ENCODE results near the gene PCTP.

PCTP gene

DNA sequence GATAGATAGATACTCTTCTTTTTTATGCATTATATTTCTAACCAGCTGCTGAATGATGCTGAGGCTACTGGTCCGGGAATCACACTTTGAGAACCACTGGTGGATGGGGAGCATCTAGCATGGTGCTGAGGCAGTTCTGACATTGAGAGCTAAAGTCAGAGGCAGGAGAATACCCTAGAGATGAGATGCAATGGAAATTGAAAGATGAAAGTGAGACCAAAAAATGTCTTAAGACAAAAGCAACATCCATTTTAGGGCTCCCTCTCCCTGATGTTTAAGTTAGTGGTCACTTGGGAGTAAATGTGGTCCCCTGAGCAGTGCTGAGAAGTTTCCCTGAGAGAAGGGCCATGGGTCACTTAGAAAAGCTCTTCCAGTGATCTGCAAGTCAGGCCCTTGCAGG, 6.8 kb downstream of the PCTP start:
- no peak for DNase-seq (ENCODE audit: low read depth)

DNA sequence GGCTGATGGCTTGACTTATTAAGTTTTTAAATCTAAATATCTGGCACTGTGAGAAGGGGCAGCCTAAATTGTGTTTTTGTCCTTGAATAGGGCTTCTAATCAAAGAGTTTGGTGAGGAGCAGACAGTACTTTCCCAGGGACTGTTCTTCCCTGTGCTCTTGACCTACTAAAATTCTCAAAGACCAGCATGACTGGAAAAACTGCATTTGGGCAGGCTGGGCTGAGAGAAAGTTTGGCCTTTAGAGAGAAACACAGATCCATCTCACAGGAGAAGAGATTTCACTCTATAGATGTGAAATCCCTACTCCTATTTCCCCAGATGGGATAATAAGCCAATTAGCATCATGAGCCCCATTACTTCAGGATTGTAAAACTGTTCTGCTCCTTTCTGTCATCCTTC, 7.3 kb downstream of the PCTP start:
- DNase-seq (ENCODE audit: low read depth), result no peak

DNA sequence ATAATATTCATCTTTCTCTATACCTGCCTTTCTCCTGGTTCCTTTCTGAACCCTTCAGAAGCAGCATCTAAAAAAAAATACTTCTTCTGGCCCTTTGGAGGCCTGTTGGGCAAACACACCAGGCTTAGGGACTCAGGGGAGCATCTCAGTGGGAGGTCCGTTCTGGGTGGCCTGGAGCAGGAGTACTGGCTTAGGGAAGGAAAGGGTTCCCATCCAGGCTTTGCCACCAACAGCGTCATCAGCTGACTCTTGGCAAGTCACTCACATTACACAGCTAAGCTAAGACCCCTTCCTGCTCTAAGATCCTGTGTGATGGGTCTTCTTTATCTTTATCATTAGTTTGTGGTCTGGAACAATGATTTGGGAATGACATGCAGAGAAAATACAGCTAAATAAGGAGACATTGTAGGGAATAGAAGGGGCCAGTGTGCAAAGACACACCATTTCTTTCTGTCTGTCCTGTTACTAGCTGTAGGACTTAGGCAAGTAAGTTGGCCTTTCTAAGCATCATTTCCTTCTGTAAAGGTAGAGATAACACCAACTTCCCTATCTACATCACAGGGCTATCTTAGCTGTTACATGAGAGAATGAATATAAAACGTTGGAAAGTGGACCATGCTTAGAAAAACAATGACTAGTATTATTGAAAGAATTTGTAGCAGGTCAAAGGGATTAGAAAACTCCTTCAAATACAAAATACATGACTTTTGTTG, 9.9 kb downstream of the PCTP start:
- DNase-seq (ENCODE audit: low read depth), result no peak

DNA sequence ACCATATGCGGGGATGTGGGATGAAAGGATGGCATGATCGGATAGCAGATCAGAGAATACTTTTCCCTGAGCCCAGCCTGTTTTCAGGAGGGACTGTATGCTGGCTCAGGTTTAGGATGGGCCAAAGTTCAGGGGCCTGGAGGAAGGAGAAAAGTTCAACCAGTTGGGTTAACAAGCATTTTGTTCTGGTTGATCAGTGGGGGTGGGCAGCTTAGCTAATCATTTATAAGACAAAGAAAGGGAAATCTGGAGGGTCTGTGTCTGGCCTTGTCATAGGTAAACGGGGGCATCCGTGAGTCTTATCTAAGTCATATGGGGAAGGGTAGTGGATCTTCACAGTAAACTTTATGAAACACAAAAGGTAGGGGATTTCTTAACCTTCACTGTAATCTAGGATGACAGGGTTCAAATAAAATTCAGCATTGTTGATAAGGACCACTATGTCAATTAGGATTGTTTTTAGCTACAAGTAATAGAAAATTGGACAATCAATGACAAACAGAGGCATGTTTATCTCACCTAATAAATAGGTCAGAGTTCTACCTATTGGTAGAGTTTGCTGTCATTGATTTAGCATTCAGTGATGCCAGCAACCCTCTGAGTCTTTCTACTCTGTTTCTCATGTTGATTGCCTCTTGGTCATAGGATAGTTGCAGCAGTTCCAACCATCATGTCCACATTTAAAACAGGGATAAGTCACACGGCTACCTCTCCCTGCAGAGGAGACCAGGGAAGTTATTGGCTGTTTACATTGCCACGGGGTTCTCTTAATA, 11.4 kb downstream of the PCTP start:
- DNase-seq (ENCODE audit: low read depth), result no peak

DNA sequence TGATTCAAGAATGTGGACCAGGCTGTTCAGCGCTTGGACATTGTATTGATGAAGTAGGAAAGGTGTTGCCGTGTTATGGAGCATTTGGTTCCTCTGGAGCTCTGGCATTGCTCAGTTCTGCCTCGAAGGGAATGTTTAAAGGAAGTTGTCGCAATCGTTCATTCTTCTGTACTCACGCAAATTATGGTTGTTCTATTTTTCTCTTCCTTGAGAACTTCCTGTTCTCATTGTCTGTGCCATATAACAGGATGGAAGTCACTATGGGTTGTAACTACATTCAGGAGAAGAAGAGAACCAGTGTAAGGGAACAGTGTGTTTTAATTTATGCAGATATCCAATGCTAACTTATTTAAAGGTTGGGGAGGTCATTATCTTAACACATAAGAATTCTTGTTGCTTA, 13.0 kb downstream of the PCTP start:
- DNase-seq (ENCODE audit: low read depth), result no peak

DNA sequence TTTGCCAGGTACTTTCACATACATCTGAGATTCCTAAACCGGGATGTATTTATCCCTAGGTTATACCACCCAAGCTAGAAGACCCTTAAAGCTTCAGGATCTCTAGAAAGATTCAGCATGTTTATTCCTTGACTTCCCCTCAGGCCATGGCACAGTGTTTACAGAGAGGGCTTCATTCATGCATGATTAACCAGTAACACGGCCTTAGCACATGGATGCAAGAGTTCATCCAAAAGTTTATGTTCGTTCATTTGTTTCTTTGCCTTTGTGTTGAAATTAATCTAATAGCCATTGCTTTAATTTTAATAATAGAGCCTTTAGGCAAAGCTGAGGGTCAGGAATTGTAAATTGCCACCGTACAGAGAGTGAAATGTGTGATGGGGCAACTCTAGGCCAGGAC, 13.8 kb downstream of the PCTP start:
- no peak for DNase-seq (ENCODE audit: low read depth)

DNA sequence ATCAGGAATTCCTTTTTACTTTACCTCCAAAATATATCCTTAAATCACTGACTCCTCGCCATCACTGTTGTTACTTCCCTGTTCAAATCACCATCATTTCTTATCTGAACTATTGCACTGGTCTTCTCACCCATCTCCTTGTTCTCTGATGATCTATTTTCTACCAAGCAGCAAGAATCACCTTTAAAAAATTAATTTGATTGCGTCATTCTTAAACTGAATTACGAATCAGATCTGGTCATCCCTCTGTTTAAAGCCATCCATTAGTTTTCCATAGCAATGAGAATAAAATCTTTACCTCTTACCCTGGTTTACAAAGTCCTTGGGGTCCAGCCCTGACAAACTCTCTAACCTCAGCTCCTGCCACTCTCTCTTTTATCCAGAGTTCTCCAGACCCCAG, 14.6 kb downstream of the PCTP start:
- DNase-seq (ENCODE audit: low read depth), result no peak

DNA sequence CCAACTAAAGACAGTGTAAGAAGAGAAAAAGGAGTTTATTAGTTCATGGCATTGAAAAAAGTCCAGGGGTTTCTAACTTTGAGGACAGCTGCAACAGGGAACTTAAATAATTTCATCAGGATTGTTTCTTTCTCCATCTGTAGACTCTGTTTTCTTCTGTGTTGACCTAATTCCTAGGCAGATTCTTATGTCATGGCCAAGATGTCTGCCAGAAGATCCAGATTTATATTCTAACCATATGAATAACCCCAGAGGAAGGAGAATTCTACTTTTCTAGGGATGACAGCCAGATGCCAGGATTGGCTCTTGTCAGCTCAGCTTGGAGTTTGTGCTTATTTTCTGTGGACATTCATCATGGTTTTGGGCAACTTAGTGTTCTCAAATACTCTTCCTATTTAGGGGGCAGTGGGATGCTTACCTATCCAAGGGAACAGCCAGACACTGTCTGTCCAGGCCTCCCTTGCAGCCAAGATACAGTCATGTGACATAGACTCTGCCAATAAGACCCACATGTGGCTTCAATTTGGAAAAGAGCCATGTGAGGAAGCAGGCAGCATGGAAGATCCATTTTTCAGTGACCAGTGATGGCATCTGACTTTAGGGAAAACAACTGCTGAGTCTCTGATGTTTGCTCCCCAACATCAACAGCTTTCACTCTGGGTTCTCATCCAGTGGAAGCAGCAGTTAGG, 18.2 kb downstream of the PCTP start:
- DNase-seq (ENCODE audit: low read depth), result no peak

DNA sequence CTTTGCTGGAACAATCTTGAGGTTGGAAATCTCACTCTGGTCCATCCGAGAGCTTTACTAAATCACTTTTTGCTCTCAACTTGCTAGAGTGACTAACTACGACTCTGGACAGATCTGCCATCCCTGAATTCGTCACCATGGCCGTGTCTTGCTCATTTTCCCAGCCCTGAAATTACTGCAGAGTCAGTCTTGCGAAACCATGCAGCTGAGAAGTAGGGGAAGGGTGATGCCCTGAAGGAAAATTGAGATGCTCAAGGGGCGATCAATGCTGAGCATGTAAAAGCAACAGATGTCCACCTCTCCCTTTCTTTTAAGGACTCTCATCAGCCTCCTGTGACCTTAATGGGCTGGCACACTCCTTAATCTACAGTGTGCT, 18.8 kb downstream of the PCTP start:
- peak; percentile 11 for DNase-seq (ENCODE audit: low read depth)

DNA sequence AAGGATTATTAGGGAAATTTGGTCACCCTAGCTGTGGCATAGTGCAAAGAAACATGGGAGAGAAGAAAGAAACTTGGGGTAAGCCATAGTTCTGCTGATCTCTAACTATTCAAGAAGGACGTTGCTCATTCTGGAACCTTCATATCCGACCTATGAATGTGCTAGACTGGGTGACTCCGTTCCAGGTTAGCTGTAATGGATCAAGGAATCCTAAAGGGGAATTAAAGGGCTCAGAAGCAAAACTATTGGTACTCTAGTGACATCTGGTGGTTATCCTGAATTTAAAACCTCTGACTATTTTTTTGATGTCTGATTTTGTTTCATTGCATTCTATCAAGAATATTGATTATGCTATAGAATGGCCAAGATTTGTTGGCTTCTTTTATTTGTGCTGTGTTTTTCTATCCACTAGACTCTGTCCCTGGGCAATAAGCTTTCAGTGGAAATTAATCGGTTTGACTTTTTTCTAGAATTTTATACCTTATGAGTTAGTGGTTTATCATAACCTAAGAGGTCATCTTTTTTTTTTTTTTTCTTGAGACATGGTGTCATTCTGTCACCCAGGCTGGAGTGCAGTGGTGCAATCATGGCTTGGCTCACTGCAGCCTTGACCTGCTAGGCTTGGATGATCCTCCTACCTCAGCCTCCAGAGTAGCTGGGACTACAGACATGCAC, 19.5 kb downstream of the PCTP start:
- peak; percentile 22 for DNase-seq (ENCODE audit: low read depth)

DNA sequence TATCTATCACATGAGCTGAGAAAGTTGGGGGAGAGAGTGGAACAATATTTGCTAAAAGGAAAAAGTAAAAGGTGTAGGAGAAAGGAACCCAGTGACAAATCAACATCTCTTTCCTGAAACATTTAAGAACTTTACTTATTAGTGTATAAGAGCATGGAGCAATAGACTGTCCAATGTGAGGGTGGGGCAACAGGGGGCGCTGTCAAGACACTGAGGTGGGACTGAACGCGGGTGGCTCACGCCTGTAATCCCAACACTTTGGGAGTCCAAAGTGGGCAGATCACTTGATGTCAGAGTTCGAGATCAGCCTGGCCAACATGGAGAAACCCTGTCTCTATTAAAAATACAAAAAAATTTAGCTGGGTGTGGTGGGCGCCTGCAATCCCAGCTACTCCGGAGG, 21.2 kb downstream of the PCTP start:
- no peak for DNase-seq (ENCODE audit: low read depth)

DNA sequence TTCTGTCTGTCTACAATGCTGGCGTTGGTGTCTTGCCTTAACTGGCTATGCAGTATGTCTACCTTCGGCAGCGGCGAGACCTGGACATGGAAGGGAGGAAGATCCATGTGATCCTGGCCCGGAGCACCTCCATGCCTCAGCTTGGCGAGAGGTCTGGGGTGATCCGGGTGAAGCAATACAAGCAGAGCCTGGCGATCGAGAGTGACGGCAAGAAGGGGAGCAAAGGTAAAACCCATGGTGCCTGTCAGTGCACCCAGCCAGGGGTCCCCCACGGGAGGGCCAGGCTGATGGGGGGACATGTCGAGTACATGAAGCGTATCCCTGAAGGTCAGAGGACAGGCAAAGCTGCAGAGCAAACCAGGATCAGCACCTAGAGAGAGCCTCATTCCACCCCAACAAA, 22.8 kb downstream of the PCTP start:
- no peak for DNase-seq (ENCODE audit: low read depth)

DNA sequence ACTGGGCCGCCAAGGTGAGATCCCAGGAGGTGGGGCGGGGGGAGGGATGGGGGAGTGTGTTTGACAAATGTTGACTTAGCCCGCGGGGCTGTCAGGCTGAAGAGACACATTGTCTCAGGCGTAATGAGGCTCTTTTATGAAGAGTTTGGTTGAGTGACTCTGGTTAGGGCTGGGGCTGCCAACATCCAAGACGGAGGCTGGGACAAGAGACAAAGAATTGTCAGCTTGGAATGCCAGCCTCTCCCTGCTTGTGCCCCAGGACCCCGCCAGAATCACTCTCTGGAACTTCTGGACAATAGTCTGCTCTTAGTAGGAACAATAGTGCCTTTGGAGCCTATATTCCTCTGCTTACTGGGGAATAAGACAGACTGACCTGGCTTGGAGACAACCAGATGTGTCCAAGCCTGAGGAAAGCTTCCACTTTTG, 24.0 kb downstream of the PCTP start:
- DNase-seq (ENCODE audit: low read depth), result no peak

DNA sequence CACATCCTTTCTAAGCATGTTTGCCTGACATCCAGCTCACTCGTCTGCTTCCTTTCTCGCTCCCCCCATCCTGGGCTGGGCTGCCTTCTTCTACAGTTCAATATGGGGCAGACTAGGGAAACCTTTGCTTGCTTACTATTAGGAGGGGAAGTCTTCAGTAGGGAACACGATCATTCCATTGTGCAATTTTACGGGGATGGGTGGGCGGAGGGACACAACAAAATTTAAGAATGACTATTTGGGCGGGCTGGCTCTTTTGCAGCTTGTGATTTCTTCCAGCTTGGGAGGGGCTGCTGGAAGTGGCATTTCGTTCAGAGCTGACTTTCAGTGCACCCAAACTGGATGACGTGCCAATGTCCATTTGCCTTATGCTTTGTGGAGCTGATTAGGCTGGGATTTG, 25.4 kb downstream of the PCTP start:
- no peak for DNase-seq (ENCODE audit: low read depth)

DNA sequence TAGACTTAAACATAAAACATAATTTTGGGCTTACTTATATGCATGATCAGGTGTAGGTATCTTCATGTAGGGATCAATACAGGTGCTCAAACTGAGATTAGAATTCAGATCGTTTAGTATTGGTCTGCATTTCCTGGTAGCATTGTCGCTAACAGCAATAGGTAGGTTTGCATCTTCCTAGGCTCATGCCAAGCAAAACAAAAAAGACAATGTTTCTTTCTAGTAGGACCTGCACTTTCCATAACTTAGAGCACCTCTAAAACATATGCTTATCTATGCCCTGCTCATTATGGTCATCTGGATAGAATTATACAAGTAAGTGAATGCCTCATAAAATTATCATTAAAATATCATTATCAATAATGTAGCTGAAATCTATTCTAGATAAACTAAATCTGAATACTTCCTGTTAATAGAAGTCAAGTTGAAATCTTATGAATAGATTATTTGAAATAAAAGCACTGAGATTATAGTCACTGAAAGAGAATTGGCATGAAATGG, 26.7 kb downstream of the PCTP start:
- DNase-seq (ENCODE audit: low read depth), result no peak

DNA sequence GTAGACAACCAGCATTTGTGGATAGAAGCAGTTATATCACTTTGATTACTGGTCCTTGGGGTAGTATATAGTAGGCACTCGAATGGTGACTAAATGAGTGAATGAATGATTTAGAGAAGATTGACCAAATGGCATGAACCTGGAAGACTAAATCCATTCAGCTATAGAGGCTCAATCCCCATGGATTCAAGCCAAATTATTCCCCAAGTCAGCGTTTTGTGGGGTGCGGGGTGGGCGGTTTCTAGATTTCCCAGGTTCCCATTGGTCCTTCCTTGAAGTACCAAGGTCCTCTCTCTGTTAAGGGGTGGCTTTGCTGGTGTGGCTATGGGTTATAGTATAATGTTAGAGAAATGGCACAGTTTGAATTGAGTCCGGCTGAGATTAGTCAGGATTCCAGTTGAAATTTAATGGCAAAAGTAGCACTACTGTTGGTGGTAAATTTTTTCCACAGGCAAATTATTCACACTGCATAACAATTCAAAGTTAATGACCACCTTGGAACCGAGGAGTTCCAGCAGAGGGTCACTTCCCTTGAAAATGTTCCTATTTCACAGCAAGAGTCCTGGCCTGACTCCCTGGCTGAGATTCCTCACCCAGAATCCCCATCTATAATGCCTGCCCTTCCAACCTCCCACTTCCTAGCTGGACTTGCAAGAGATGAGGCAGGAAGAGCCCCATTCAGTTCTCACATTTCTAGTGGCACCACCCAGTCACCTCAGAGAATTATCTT, 27.7 kb downstream of the PCTP start:
- DNase-seq (ENCODE audit: low read depth), result no peak

DNA sequence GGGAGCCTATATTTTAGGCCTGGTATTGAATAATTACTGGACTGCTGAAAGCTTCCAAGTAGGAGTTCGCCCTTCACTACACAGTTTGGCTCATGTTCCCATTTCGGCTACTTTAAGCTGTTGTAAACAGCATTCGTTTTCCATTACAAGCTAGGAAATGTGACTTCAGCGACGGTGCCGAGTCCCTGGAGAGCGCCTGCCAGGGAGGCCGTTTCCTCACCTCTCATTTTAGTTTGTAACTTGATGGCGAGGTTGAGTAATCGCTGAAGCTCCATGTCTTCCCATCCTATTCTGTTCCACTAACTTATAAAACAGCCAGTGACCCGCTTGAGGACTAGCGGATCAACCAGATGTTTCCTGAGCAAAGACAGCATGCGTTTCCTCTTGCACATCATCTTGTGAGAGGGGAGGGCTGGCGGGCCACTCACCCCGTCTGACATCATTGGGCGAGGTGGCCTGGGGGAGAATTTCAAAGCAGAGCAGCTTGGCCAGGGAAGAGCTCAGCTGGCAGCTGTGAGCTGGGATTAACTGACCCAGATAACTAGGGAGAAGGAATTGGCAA, 32.9 kb downstream of the PCTP start:
- no peak for DNase-seq (ENCODE audit: low read depth)

DNA sequence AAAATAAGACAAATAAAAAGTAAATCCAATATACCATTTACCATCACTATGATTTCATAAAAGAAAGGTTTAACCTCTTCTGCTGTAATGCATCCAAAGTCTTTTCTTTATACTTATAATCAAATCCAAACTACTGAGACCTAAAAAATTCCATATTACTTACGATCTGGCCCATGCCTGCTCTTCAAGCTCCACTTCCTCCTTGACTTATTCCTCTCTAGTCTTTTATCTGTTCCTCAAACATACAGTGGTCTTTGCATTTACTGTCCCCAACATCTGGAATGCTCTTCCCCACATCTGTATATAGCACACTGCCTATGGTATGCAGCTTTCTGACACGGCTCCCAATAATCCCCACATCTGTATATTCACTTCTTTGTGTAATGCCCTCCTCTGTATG, 33.8 kb downstream of the PCTP start:
- DNase-seq (ENCODE audit: low read depth), result no peak

DNA sequence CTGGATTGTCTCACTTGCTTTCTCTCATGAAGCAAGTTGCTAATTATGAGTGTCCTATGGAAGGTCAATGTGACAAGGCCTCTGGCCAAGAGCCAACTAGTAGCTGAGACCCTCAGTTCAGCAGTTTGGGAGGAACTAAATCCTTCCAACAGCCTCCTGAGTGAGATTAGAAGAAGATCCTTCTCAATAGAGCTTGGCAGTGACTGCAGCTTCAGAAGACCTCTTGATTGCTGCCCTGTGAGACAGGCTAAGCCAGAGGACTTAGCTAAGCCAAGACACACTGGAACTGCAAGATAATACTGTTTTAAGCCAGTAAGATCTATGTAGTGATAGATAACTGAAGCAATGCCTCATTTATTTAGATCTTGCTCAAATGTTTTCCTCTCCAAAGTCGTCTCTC, 34.3 kb downstream of the PCTP start:
- no peak for DNase-seq (ENCODE audit: low read depth)

DNA sequence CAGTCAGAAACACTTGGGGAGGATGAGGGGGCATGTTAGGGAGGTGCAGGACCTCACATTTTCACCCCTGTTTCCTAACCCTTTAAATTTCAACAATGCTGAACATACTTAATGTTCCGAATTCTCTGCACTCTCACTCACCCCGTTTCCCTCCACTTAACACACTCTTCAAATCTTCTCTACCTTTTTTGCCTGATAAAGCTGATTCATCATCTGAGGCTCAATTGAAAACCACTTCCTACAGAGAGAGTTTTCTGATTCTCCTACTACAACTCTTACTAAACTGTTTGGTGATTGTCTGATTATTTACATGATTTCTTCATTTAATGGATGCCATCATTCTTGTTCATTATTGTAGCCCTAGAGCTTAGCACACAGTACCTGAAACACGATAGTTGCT, 42.4 kb downstream of the PCTP start:
- no peak for DNase-seq (ENCODE audit: low read depth)

DNA sequence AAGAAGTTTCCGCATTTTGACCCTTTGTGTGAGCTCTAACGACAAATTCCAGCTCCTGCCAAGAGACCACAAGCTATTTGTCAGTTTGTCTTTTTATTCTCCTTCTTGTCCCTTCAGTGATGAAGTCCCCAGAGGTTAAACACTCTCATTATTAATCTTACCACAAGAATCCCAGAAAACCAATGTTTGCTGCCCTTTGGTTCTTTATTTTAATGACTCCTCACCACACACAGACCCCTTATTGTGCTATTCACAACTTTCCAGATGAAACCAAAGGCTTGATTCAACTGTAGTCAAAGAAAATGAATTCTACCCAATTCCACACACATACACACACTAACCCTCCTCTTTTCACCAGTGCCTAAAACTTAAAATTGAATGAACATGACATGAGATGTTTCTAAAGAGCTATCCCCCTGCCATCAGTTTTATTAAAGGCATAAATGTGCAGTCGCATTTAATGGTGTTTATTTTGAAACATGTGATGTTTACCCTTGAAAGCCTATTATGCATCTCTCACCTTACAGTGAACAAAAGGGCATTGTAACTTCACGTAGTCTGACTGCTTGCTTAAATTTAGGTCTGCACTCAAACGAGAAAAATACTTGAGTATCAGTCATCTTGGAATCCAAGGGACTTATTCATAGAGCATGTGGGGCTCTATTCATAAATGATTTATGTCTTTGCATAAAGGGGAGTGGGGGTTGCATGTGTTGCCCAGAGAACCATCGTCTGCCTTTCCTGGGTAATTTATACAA, 44.1 kb downstream of the PCTP start:
- DNase-seq (ENCODE audit: low read depth), result no peak
